SK-N-SH treated with all-trans-retinoic acid at 6 μM for 48 hours (cell line): ENCODE measurements around the gene GDF2.

Experiments
- ATAC-seq: fragments of 200-7000 bp; cut with Tn5 transposase; 3 replicates; pipeline ENCODE4 v1.9.1; 2020; ENCODE audit warnings: mild to moderate bottlenecking, moderate library complexity
- ARNTL ChIP-seq: fragments of 450-650 bp; formaldehyde crosslinking; IDR thresholded peaks from 2 replicates; pipeline ENCODE4 v1.5.0; 2020; ENCODE audit warnings: low read depth, mild to moderate bottlenecking, moderate library complexity, borderline replicate concordance
- BACH2 ChIP-seq: fragments of 250-450 bp; sonication (Bioruptor Pico); IDR thresholded peaks from 2 replicates; pipeline ENCODE4 v1.9.0; 2021; ENCODE audit warnings: mild to moderate bottlenecking, borderline replicate concordance
- CREB5 ChIP-seq: fragments of 250-450 bp; sonication (Bioruptor Pico); IDR thresholded peaks from 2 replicates; pipeline ENCODE4 v1.5.1; 2020; ENCODE audit warnings: low read depth, mild to moderate bottlenecking, moderate library complexity
- CSDC2 ChIP-seq: fragments of 250-450 bp; sonication (Bioruptor Pico); IDR thresholded peaks from 2 replicates; pipeline ENCODE4 v1.5.0; 2020; ENCODE audit warnings: mild to moderate bottlenecking, moderate library complexity
- CSRNP3 ChIP-seq: fragments of 250-450 bp; sonication (Bioruptor Pico); IDR thresholded peaks from 2 replicates; pipeline ENCODE4 v1.5.1; 2021; ENCODE audit warnings: mild to moderate bottlenecking, moderate library complexity
- ISL1 ChIP-seq: fragments of 250-450 bp; sonication (Bioruptor Pico); IDR thresholded peaks from 2 replicates; pipeline ENCODE4 v2.1.2; 2022; ENCODE audit warnings: mild to moderate bottlenecking, moderate library complexity
- OSR1 ChIP-seq: fragments of 250-450 bp; sonication (Bioruptor Pico); IDR thresholded peaks from 2 replicates; pipeline ENCODE4 v1.8.0; 2022; ENCODE audit warnings: moderate library complexity, mild to moderate bottlenecking, inconsistent platforms
- POU6F1 ChIP-seq: fragments of 250-450 bp; sonication (Bioruptor Pico); IDR thresholded peaks from 2 replicates; pipeline ENCODE4 v1.8.0; 2021; ENCODE audit warnings: low read depth, mild to moderate bottlenecking, moderate library complexity, borderline replicate concordance
- PPARA ChIP-seq: fragments of 250-450 bp; sonication (Bioruptor Pico); IDR thresholded peaks from 2 replicates; pipeline ENCODE4 v1.5.0; 2020; ENCODE audit warnings: mild to moderate bottlenecking, borderline replicate concordance
- RARB ChIP-seq: fragments of 250-450 bp; sonication (Bioruptor Pico); IDR thresholded peaks from 2 replicates; pipeline ENCODE4 v1.8.0; 2021; ENCODE audit warnings: mild to moderate bottlenecking, moderate library complexity
- TCF4 ChIP-seq: fragments of 250-450 bp; sonication (Bioruptor Pico); IDR thresholded peaks from 2 replicates; pipeline ENCODE4 v1.8.0; 2021; ENCODE audit warnings: mild to moderate bottlenecking, moderate library complexity, borderline replicate concordance
- TOX ChIP-seq: fragments of 250-450 bp; sonication (Bioruptor Pico); IDR thresholded peaks from 2 replicates; pipeline ENCODE4 v1.8.0; 2021; ENCODE audit warnings: mild to moderate bottlenecking, moderate library complexity, borderline replicate concordance
- TSHZ2 ChIP-seq: fragments of 250-450 bp; sonication (Bioruptor Pico); IDR thresholded peaks from 2 replicates; pipeline ENCODE4 v1.5.0; 2020; ENCODE audit warnings: mild to moderate bottlenecking, moderate library complexity
- ZFP30 ChIP-seq: fragments of 450-650 bp; formaldehyde crosslinking; IDR thresholded peaks from 2 replicates; pipeline ENCODE4 v1.5.0; 2022; ENCODE audit warnings: mild to moderate bottlenecking, moderate library complexity
- ZNF565 ChIP-seq: fragments of 450-650 bp; formaldehyde crosslinking; conservative IDR thresholded peaks from 2 replicates; pipeline ENCODE4 v1.5.0; 2020; ENCODE audit warnings: low read depth, mild to moderate bottlenecking, moderate library complexity
- ZNF70 ChIP-seq: fragments of 450-650 bp; formaldehyde crosslinking; IDR thresholded peaks from 2 replicates; pipeline ENCODE4 v1.5.0; 2020; ENCODE audit warnings: mild to moderate bottlenecking, moderate library complexity

Gene GDF2

GRCh38 chr10:47316131-47316530 lies 6.1 kb upstream of the GDF2 start (continued):
- TF ChIP-seq CSRNP3 (CRISPR knock-in tag) (no peak), ZFP30 (CRISPR knock-in tag) (no peak)

- no peak for ATAC-seq
- no peak for TF ChIP-seq BACH2 (CRISPR knock-in tag)
- TF ChIP-seq, all 23 proteins: peak for 0
Measured at GRCh38 chr10:47317251-47317650, 5.0 kb upstream of the GDF2 start.

GRCh38 chr10:47318706-47319105 lies 3.5 kb upstream of the GDF2 start:
- ATAC-seq, result no peak; the same call in 2 of the 3 replicates
- TF ChIP-seq CREB5, result no peak
- no peak for TF ChIP-seq POU6F1 (CRISPR knock-in tag)
- no peak for TF ChIP-seq TCF4 (CRISPR knock-in tag)
- TF ChIP-seq TSHZ2 (CRISPR knock-in tag), result no peak
- no peak for TF ChIP-seq TOX (CRISPR knock-in tag)

GRCh38 chr10:47319784-47320183 lies 2.5 kb upstream of the GDF2 start:
- ATAC-seq, result no peak
- TF ChIP-seq POU6F1 (CRISPR knock-in tag), result no peak

- no peak for ATAC-seq
- no peak for TF ChIP-seq TCF4 (CRISPR knock-in tag)
- no peak for TF ChIP-seq BACH2 (CRISPR knock-in tag)
- TF ChIP-seq CSDC2 (CRISPR knock-in tag), result no peak
- TF ChIP-seq CSRNP3 (CRISPR knock-in tag), result no peak
- TF ChIP-seq ISL1, result no peak
- no peak for TF ChIP-seq ZNF565 (CRISPR knock-in tag)
- TF ChIP-seq OSR1, result no peak
- TF ChIP-seq ZFP30 (CRISPR knock-in tag), result no peak
- TF ChIP-seq TOX (CRISPR knock-in tag), result no peak
- TF ChIP-seq ZNF70, result no peak
- no peak for TF ChIP-seq ARNTL (CRISPR knock-in tag)
- no peak for TF ChIP-seq CREB5
- no peak for TF ChIP-seq PPARA (CRISPR knock-in tag)
- TF ChIP-seq RARB (CRISPR knock-in tag), result no peak
Measured at GRCh38 chr10:47320812-47321211, 1.4 kb upstream of the GDF2 start.
